CD4-positive, alpha-beta T cell (primary cell): ENCODE measurements around the gene PLD2. TPM values are rescaled to one million over a fixed set of nuclear protein-coding genes. Genes with fewer than 3 reads are reported as not detected.

Experiments
- ATAC-seq: fragments of 200-7000 bp; cut with Tn5 transposase; one replicate; pipeline ENCODE4 v1.10.0; 2022; ENCODE audit warnings: mild to moderate bottlenecking; ENCODE audit not compliant: poor library complexity
- CTCF ChIA-PET: fragments of 350-600 bp; sonication (Branson Sonifier 250); formaldehyde crosslinking; loops from one replicate; lab custom pipeline; 2021; ENCODE audit warnings: antibody characterized with exemption, inconsistent platforms; lab: Charles Lee
- POLR2A ChIA-PET: fragments of 350-600 bp; sonication (Branson Sonifier 250); formaldehyde crosslinking; loops from one replicate; lab custom pipeline; 2021; ENCODE audit warnings: antibody characterized with exemption, inconsistent platforms; lab: Charles Lee
- DNase-seq, 14 experiments: peaks; one replicate each; pipeline ENCODE4 v3.0.0-alpha.2; 2013 to 2020; ENCODE audit warnings: mixed read lengths in 2 of 14
- H3K27ac ChIP-seq, 2 donors: one replicate each; pipeline versions ENCODE4 v1.5.1 to v1.7.0; 2013; ENCODE audit warnings: low read length in 2 of 2, low read depth in 1 of 2, mild to moderate bottlenecking in 1 of 2
- H3K27me3 ChIP-seq, 2 experiments: 1 replicate in 1 of 2; 2 replicates in 1 of 2; pipeline versions ENCODE4 v1.6.1 to v1.7.0; 2013; ENCODE audit warnings: low read length in 2 of 2, control low read depth in 1 of 2, mild to moderate bottlenecking in 1 of 2, moderate library complexity in 1 of 2; ENCODE audit not compliant: insufficient read depth in 2 of 2, control insufficient read depth in 1 of 2
- H3K36me3 ChIP-seq: one replicate; pipeline ENCODE4 v1.6.1; 2013; ENCODE audit warnings: low read length, control low read depth; ENCODE audit not compliant: insufficient read depth
- H3K4me1 ChIP-seq: one replicate; pipeline ENCODE4 v1.6.1; 2013; ENCODE audit warnings: low read length, control low read depth; ENCODE audit not compliant: insufficient read depth
- H3K4me3 ChIP-seq: one replicate; pipeline ENCODE4 v1.5.1; 2013; ENCODE audit warnings: mild to moderate bottlenecking, low read length, moderate library complexity
- H3K9me3 ChIP-seq, 2 experiments: 1 replicate in 1 of 2; 2 replicates in 1 of 2; pipeline versions ENCODE4 v1.6.1 to v1.7.0; 2013; ENCODE audit warnings: low read length in 2 of 2, mild to moderate bottlenecking in 2 of 2, control low read depth in 1 of 2, moderate library complexity in 1 of 2; ENCODE audit not compliant: control insufficient read depth in 1 of 2, insufficient read depth in 1 of 2
- H3K27ac Mint-ChIP-seq: one replicate; pipeline ENCODE4 v1.8.0; 2020; ENCODE audit warnings: mixed read lengths
- H3K27me3 Mint-ChIP-seq: one replicate; pipeline ENCODE4 v1.8.0; 2021; ENCODE audit warnings: mixed read lengths
- H3K36me3 Mint-ChIP-seq: one replicate; pipeline ENCODE4 v1.8.0; 2021; ENCODE audit warnings: low read depth, mixed read lengths
- H3K4me1 Mint-ChIP-seq: one replicate; pipeline ENCODE4 v1.8.0; 2021; ENCODE audit warnings: low read depth, mixed read lengths
- H3K4me3 Mint-ChIP-seq: one replicate; pipeline ENCODE4 v1.8.0; 2020; ENCODE audit warnings: mild to moderate bottlenecking, mixed read lengths
- H3K9me3 Mint-ChIP-seq: one replicate; pipeline ENCODE4 v1.8.0; 2020; ENCODE audit warnings: mixed read lengths
- intact Hi-C, 2 experiments: fragments of 100-400 bp; cut with DNase I in 1 of 2; cut with micrococcal nuclease in 1 of 2; formaldehyde crosslinking; loops; one replicate each; pipeline versions ENCODE4 v1.15.1 to v1.9.0; 2023 to 2025; cut with DNase I, micrococcal nuclease
- total RNA-seq, 174 experiments: library from RNA in 2 of 174; stranded (reverse) in 2 of 174; gene quantifications; one replicate each; pipeline ENCODE4 v1.2.3 and lab custom pipeline; 2021 to 2026
- TF ChIP-seq, protein P1 (sequence below): fragments of 200-600 bp; IDR thresholded peaks from one replicate; pipeline ENCODE4 v1.8.0; 2022; ENCODE audit warnings: antibody characterized with exemption, mild to moderate bottlenecking

Gene PLD2
- total RNA-seq, 2 experiments from 2014 or later: 10.2 to 10.7 TPM

DNA sequence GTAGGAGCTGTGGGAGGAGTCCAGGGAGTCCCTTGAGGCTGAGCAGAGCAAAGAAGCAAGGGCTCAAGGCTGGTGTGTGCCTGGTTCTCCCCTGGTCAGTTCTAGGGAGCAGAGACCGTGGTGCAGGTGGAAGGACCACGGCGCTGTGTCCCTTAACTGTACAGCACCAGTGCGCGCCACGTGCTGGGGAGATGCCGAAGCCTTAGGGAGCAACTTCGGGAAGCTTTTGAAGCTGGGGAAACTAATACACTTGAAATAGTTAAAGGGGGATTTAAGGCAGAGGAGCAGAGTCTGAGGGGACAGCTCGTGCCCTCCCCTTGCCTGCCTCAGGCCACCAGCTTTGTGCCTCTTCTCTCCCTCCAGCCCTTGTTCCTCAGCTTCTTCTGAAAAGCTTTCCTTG lies 53.7 kb downstream of the PLD2 start:
- Mint-ChIP-seq H3K4me1 (peaks cover 29% of the 10 kb centered on the region), H3K36me3 (peaks cover 32% of the 10 kb centered on the region), H3K27ac (no peak overlapping the region), H3K4me3 (no peak overlapping the region), H3K27me3 (no peaks in the 10 kb centered on the region), H3K9me3 (no peaks in the 10 kb centered on the region)
- ATAC-seq (no peak), DNase-seq (no peak)
- Histone ChIP-seq H3K4me3 (no peak overlapping the region), H3K9me3 (no peaks in the 10 kb centered on the region), H3K27ac (no peak overlapping the region), H3K27me3 (no peaks in the 10 kb centered on the region), H3K36me3 (peaks cover 33% of the 10 kb centered on the region), H3K4me1 (peaks cover 7% of the 10 kb centered on the region)
- TF ChIP-seq, protein P1, sequence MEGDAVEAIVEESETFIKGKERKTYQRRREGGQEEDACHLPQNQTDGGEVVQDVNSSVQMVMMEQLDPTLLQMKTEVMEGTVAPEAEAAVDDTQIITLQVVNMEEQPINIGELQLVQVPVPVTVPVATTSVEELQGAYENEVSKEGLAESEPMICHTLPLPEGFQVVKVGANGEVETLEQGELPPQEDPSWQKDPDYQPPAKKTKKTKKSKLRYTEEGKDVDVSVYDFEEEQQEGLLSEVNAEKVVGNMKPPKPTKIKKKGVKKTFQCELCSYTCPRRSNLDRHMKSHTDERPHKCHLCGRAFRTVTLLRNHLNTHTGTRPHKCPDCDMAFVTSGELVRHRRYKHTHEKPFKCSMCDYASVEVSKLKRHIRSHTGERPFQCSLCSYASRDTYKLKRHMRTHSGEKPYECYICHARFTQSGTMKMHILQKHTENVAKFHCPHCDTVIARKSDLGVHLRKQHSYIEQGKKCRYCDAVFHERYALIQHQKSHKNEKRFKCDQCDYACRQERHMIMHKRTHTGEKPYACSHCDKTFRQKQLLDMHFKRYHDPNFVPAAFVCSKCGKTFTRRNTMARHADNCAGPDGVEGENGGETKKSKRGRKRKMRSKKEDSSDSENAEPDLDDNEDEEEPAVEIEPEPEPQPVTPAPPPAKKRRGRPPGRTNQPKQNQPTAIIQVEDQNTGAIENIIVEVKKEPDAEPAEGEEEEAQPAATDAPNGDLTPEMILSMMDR: no peak
- ChIA-PET POLR2A (no interaction called here), CTCF (no interaction called here)
- intact Hi-C loops: no loop called here

DNA sequence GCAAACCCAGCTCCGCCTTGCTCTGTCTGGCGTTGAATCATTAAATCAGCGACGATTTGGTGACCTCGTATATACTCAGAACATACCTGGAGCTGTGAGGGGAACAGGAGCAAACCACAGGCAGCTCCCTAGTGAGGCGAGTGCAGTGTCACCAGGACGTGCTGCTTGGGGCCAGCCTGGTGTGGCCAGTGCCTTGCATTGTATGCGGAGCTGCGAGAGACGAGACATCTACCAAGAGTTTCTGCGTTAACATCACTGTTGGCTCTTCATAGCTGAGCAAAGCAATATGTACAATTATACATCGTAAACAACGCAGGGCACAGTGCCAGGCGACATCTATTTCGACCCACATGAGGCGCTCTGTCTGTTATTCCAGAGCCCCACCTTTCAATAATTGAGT lies 54.1 kb downstream of the PLD2 start:
- DNase-seq: no peak
- H3K9me3 Mint-ChIP-seq: no peaks in the 10 kb centered on the region
- Histone ChIP-seq H3K4me3 (no peak overlapping the region), H3K4me1 (peaks cover 7% of the 10 kb centered on the region), H3K36me3 (peaks cover 33% of the 10 kb centered on the region), H3K27me3 (no peaks in the 10 kb centered on the region), H3K27ac (no peak overlapping the region), H3K9me3 (no peaks in the 10 kb centered on the region)
- intact Hi-C loops: no loop called here
- H3K27ac Mint-ChIP-seq: no peak overlapping the region
- H3K36me3 Mint-ChIP-seq: peaks cover 30% of the 10 kb centered on the region
- ATAC-seq: no peak
- CTCF ChIA-PET: no interaction called here
- peaks cover 28% of the 10 kb centered on the region for H3K4me1 Mint-ChIP-seq
- POLR2A ChIA-PET: no interaction called here
- TF ChIP-seq, protein P1: no peak
- H3K27me3 Mint-ChIP-seq: no peaks in the 10 kb centered on the region
- no peak overlapping the region for H3K4me3 Mint-ChIP-seq

DNA sequence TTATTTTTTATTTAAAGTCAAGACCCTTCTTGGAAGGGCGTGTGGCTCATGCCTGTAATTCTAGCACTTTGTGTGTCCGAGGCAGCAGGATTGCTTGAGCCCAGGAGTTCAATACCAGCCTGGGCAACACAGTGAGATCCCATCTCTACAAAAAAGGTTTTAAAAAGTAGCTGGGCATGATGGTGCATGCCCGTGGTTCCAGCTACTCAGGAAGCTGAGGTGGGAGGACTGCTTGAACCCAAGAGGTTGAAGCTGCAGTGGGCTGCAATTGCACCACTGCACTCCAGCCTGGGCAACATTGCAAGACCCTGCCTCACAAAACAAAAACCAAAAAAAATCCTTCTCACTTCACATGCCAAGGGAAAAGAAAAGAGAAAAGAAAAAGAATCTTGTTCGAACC lies 55.8 kb downstream of the PLD2 start:
- Mint-ChIP-seq H3K27me3 (no peaks in the 10 kb centered on the region), H3K36me3 (peaks cover 15% of the 10 kb centered on the region), H3K27ac (no peak overlapping the region), H3K9me3 (no peaks in the 10 kb centered on the region), H3K4me1 (peaks cover 13% of the 10 kb centered on the region), H3K4me3 (no peak overlapping the region)
- H3K9me3 ChIP-seq: no peaks in the 10 kb centered on the region
- no peaks in the 10 kb centered on the region for H3K27me3 ChIP-seq
- peaks cover 27% of the 10 kb centered on the region for H3K36me3 ChIP-seq
- DNase-seq: no peak
- intact Hi-C loops: no loop called here
- ChIA-PET CTCF (no interaction called here), POLR2A (no interaction called here)
- peaks cover 7% of the 10 kb centered on the region for H3K4me1 ChIP-seq
- H3K4me3 ChIP-seq: no peak overlapping the region
- no peak overlapping the region for H3K27ac ChIP-seq
- TF ChIP-seq, protein P1: no peak
- no peak for ATAC-seq
